Activated T-cell treated with anti-CD3 and anti-CD28 coated beads for 1 hour (primary cell): ENCODE measurements around the gene ATXN1.

Experiments used
- DNase-seq: peaks from one replicate; pipeline ENCODE4 v3.0.0-alpha.2; 2020; ENCODE audit warnings: low read depth

Gene ATXN1

DNA sequence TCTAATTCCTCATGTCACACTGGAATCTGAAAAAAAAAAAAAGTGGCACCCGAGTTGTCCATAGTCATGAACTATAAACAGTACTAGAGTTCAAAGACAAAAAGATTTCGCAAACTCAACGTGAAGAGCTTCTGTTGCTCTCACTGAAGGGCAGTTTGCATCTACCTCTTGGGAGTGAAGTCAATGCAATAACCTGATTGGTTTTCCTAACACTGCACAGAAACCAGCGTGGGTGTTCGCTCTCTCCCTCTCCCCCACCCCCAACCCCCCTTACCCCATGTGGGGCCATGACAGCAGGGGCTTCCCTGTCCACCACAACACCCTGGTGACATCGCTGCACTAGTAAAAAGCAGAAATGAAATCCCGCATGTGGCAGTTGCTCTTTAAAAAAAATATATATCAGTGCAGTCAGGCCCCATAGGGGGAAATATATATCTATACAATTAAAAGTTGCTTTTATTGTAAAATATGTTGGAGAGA lies 456.0 kb downstream of the ATXN1 start:
- no peak for DNase-seq

DNA sequence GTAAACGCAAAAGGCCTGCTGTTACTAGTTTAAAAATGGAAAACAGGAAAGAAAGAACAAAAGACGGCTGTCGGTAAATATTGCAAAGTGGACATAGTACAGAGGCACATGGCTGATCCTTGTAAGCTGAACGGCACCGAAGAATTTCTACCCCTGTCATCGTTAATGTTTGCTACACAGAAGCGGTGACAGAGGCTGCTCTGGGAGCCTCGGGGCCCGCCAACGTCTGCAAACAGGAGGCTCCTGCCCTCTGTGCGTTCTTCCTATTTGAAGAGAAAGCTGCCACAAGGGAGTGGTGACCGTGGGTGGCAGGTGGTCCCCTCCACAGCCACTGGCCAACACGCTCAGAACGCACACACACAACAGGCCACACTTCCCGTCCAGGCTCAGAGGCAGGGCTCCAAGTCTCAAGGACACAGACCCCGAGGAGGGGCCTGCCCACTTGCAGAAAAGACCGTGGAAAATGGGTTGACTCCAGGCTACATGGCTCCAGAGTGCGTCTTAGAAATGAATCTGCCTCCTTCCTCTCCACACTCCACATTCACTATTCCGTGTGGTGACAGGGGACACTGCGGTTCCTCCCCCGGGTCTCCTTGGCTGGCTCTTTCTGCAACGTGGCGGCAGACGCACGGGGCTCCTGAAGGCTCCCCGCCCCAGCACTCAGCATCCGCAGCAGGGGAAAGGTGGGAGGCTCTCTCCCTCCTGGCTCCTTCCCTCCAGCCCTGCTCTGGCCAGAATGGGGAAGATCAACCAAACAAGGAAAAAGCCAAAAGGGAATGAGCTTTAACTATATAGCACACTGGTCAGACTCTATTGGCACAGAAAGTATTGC lies 458.3 kb downstream of the ATXN1 start:
- DNase-seq, result no peak

DNA sequence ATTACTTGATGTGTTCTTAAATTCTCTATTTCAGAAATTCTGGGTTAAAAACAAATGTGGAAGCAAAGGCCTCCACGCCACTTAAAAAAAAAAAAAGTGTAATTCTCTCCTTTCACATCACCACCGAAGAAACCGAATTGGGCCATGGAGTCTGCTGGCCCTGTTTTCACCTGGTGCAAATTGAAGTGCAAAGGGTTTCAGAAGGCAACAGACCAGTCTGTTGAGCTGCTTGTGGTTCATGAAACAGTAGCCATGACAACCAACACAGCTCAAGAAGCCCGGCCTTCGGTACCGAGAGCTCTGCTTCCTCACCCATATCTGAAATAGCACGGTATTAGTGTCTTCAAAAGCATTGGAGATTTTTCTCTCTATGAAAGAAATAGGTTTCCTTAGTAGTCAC lies 459.7 kb downstream of the ATXN1 start:
- no peak for DNase-seq

DNA sequence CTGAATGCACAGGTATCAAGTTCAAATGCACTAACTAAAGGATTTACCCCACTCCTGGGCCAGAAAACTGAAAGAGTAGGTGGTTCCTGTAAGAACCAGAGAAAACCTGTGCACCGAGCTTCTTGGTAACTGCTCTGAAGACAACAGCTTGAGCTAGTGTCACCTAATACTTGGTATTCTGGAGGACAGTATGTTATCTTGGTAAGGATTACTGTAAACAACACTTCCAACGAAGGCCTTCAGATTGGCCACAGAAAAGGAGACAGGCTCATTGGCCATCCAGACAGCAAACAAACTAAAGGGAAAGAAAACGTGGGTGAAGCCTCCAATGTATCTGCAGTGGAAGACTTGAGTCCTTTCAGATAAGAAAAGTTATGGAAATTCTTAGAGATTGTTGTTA lies 461.4 kb downstream of the ATXN1 start:
- DNase-seq, result no peak

- DNase-seq, result no peak
Observed at GRCh38 chr6:16296061-16296670, 465.1 kb downstream of the ATXN1 start.

- DNase-seq, result no peak
Observed at GRCh38 chr6:16295471-16295870, 465.8 kb downstream of the ATXN1 start.

- DNase-seq, result no peak
Observed at GRCh38 chr6:16295060-16295459, 466.2 kb downstream of the ATXN1 start.

DNA sequence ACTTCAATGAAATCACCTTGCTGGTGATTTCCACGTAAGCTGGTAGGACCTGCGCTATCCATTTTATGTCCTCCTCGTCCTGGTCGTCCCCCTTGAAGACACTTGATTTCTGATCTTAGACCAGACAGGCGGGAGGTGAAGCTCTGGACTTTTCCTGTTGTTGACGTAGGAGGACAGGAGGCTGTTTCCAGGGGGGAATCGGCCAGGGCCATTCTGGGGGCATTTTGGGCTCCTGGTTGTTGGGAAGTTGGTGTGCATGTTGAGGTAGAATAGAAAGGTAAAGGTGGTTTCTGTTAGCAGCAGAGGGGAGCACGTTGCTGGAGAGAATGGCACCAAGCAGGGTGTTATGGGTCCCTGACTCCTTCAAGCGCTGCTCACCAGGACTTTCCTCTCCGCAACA lies 466.9 kb downstream of the ATXN1 start:
- no peak for DNase-seq

- DNase-seq, result no peak
Observed at GRCh38 chr6:16292942-16293341, 468.3 kb downstream of the ATXN1 start.

DNA sequence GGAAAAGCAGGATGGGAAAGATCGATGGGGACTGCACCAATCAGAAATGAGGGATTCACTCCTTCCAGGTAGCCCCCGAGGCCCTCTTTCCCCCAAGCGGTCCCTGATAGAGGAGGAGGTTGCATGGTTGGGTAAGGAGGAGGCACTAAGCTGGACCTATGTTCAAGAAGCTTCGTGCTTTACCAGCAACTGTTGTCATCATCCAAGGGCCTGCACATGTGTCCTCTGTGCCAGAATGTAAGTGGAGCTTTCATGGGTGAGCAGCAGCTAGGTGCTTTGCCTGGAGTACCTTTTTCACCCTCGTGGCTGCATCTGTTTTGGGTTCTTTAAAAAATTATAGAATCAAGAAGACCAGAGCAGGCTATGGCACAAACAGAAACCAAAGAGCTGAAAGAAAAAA lies 468.8 kb downstream of the ATXN1 start:
- no peak for DNase-seq

DNA sequence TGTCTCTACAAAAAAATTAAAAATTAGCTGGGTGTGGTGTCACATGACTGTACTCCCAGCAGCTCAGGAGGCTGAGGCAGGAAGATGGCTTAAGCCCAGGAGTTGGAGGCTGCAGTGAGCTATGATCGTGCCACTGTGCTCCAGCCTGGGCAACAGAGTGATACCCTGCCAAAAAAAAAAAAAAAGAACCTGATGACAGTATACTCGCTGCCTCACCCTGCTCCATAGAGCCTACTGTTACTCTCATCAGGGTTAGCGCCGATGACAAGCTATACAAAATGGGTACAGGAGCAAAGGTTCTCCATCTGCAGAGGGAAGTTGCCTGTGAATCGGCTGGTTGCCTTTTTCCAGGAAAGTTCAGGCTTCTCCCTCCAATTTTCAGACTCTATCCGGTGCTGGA lies 469.5 kb downstream of the ATXN1 start:
- no peak for DNase-seq

DNA sequence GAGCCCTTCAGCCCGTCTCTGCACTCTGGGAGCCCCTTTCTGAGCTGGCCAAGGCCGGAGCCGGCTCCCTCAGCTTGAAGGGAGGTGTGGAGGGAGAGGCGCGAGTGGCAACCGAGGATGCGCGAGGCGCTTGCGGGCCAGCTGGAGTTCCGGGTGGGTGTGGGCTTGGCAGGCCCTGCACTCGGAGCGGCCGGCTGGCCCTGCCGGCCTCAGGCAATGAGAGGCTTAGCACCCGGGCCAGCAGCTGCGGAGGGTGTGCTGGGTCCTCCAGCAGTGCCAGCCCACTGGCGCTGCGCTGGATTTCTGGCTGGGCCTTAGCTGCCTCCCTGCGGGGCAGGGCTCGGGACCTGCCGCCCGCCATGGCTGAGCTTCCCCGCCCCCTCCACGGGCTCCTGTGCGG lies 473.1 kb downstream of the ATXN1 start:
- DNase-seq, result no peak

DNA sequence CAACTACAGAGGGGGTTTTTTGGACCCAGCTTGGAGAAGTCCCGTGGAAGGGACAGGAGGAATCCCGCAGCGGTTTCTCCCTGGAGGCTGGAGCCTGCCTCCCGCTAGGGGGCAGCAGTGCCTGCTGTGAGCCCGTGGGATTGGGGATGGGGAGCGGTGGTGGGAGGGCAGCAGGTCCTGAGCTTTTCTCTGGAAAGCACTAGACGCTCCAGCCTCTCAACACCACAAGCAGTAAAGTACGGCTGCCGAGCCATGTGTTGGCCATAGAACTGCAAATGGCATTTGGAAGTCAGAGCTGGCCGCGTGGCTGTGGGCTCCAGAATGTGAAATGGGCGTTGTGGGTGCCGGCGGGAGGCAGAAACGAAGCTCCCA lies 475.1 kb downstream of the ATXN1 start:
- DNase-seq, result no peak

DNA sequence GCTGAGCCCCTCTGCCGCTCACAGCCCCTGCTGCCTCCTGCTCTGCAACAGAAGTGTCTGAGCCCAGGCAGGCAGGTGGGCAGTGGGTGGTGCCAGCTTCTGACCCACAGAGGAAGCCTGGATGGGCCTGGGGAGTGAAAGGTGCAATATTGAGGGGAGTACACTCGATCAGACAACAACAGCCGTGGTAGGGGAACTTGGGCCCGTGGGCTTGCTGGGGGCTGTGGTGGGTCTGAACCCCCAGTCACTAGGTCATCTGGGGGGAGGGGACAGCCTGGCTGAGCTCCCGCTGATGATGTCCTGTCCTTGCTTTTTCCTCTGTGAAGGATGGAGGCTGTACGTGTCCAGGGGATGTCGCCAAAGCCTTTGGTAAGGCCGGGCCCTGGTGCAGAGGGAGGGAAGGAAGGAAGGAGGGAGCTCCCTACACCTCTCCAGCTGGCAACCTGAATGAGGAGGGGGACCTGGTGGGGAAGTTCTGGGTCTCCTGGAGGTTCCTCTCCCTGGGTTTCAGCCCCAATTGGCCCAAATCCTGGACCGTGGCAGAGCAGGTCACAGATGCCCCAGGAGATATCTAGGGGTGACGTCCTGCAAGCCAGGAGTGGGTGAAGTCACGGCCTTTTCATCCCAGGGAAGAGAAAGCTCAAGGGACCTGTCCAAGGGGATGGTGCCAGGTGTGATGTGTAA lies 475.7 kb downstream of the ATXN1 start:
- no peak for DNase-seq

DNA sequence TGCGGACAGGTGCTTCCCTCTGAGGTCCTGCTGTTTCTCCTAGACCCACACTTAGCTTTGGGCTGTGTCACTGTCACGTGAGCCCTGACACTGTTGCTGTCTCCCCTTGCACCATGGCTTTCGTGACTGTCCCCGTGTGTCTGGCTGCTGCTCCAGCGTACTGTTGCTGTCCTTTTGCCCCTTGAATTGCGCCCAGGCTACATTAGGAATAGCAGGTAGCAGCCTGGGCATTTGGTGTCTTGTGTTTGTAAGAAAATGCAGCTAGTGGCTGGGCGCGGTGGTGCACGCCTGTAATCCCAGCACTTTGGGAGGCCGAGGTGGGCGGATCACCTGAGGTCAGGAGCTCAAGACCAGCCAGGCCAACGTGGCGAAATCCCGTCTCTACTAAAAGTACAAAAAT lies 476.8 kb downstream of the ATXN1 start:
- no peak for DNase-seq

GRCh38 chr6:16282370-16282769 lies 478.9 kb downstream of the ATXN1 start:
- no peak for DNase-seq

- no peak for DNase-seq
Observed at GRCh38 chr6:16279243-16279642, 482.0 kb downstream of the ATXN1 start.

DNA sequence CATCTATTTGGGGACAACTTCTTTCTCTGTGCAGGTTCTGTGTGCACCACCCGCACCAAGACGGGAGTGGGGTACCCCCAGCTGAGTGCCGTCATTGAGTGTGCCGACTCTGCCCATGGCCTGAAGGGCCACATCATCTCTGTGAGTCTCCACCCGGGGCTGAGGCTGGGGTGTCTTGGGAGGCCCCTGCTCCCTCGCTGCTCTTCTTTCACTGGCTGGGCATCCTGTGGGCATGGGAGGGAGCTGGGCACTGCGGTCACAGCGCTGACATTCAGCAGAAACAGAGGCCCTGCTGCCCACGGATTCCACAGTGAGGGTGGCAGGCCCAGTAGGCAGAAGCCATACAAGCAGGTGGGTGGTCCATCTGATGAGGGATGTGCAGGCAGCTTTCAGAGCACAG lies 482.5 kb downstream of the ATXN1 start:
- DNase-seq, result no peak

DNA sequence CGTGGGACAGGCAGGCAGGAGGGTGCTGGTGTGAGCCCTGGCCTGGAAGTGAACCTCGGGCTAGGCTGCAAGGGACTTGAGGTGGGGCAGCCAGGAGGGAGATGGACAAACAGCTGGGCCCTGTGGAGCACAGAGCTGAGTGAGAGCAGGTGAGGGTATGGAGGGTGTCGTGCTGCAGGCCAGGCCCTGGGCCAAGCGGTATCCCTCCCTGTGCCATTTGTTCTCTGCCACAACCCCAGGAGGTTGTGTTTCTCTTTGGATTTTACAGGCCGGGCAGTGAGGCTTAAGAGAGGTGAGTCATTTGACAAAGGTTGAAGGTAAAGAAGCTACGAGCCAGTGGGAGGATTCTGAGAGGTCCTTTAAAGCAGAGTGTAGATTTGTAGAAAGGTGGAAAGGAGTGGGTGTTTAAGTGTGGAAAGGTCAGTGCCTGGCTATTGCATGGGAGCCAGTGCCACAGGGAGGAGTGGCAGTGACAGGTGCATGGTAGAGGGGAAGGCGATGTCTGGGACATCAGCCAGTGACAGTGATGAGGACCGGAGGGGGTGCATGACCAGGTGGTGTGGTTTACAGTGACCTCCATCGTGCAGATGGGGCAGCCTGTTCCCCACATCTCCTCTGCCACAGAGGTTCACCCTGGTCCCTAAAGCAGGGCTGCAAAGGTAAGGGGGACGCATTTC lies 483.1 kb downstream of the ATXN1 start:
- no peak for DNase-seq

- no peak for DNase-seq
Observed at GRCh38 chr6:16277101-16277981, 483.9 kb downstream of the ATXN1 start.

GRCh38 chr6:16274885-16275589 lies 486.2 kb downstream of the ATXN1 start:
- DNase-seq, result no peak
